SH-SY5Y (cell line): Measurements from ENCODE around the gene NEU2.

Experiments used
- GATA2 ChIP-seq: IDR thresholded peaks from 2 replicates; pipeline ENCODE4 v1.6.1; 2011; ENCODE audit warnings: mild to moderate bottlenecking, low read depth, low read length
- GATA3 ChIP-seq: IDR thresholded peaks from 2 replicates; pipeline ENCODE4 v1.6.1; 2011; ENCODE audit warnings: low read depth, mild to moderate bottlenecking, low read length, moderate library complexity

- no peak for TF ChIP-seq GATA2
- TF ChIP-seq GATA3: no peak
Observed at GRCh38 chr2:233025706-233026105, 6.8 kb upstream of the NEU2 start.
